ENCODE data around the gene IP6K1. TPM values are rescaled to one million over a fixed set of nuclear protein-coding genes. Genes with fewer than 3 reads are reported as not detected.

The IP6K1 gene
- total RNA-seq, 1 experiment from 2014 or later: 30.6 TPM

GRCh38 chr3:49793486-49794085, 7.2 kb upstream of the IP6K1 start:
- Histone ChIP-seq H3K4me2 (ENCODE audit: low read length) (no peak overlapping the region), H4K20me1 (ENCODE audit: insufficient read depth) (no peaks in the 10 kb centered on the region), H3K36me3 (ENCODE audit: control insufficient read depth in 1 of 2, insufficient read depth in 2 of 2, low read length in 2 of 2) (no peaks in the 10 kb centered on the region), H3K4me1 (ENCODE audit: control insufficient read depth in 1 of 2, insufficient read depth in 2 of 2, low read length in 2 of 2) (peaks cover 0 to 1% of the 10 kb centered on the region in 2 experiments; a peak in 1 of 4 replicates), H3K9me3 (ENCODE audit: control insufficient read depth in 1 of 2, insufficient read depth in 1 of 2, low read depth in 1 of 2, low read length in 2 of 2) (no peaks in the 10 kb centered on the region), H3K9me2 (ENCODE audit: insufficient read depth) (no peaks in the 10 kb centered on the region), H3K4me3 (replicated peaks in 1 of 2; ENCODE audit: low read depth in 1 of 2, low read length in 2 of 2) (no peak overlapping the region), H3K79me2 (ENCODE audit: insufficient read depth, low read length) (no peaks in the 10 kb centered on the region), H2AFZ (ENCODE audit: low read depth, low read length, poor library complexity, severe bottlenecking) (no peak overlapping the region), H3K9ac (ENCODE audit: low read length) (no peak overlapping the region), H3K27ac (ENCODE audit: low read depth, low read length) (no peak overlapping the region), H3K27me3 (ENCODE audit: insufficient read depth, low read length) (no peaks in the 10 kb centered on the region)
- ChIA-PET CTCF (no interaction called here), POLR2A (no interaction called here), RAD21 (ENCODE audit: low non-redundant PET in 1 of 2, low total read pairs in 2 of 2, uncharacterized antibody in 2 of 2, unreplicated experiment in 2 of 2) (no interaction called here)
- no TSS peak for BruUV-seq (replicated peaks)
- intact Hi-C loops (cut with micrococcal nuclease): no loop called here
- DNase-seq (ENCODE audit: low read depth, low spot score): no peak
- TF ChIP-seq CBX3 (IDR thresholded peaks at IDR 0.05; ENCODE audit: low read depth): no peak
- no peak for TF ChIP-seq ZNF274 (IDR thresholded peaks at IDR 0.05; ENCODE audit: low read depth, low read length)
- TF ChIP-seq, protein P1, sequence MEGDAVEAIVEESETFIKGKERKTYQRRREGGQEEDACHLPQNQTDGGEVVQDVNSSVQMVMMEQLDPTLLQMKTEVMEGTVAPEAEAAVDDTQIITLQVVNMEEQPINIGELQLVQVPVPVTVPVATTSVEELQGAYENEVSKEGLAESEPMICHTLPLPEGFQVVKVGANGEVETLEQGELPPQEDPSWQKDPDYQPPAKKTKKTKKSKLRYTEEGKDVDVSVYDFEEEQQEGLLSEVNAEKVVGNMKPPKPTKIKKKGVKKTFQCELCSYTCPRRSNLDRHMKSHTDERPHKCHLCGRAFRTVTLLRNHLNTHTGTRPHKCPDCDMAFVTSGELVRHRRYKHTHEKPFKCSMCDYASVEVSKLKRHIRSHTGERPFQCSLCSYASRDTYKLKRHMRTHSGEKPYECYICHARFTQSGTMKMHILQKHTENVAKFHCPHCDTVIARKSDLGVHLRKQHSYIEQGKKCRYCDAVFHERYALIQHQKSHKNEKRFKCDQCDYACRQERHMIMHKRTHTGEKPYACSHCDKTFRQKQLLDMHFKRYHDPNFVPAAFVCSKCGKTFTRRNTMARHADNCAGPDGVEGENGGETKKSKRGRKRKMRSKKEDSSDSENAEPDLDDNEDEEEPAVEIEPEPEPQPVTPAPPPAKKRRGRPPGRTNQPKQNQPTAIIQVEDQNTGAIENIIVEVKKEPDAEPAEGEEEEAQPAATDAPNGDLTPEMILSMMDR (IDR thresholded peaks at IDR 0.05 in 2 of 3, conservative IDR thresholded peaks at IDR 0.05 in 1 of 3; ENCODE audit: borderline replicate concordance in 1 of 3, insufficient read depth in 1 of 3, low read depth in 2 of 3, low read length in 2 of 3): no peak
- no peak for TF ChIP-seq EZH2 (IDR thresholded peaks at IDR 0.05)
- ATAC-seq: no peak

GRCh38 chr3:49792371-49793150, 6.2 kb upstream of the IP6K1 start:
- DNase-seq (ENCODE audit: low read depth, low spot score) (no peak), ATAC-seq (no peak)
- no peaks in the 10 kb centered on the region for H3K9me3 ChIP-seq (ENCODE audit: control insufficient read depth in 1 of 2, insufficient read depth in 1 of 2, low read depth in 1 of 2, low read length in 2 of 2)
- ChIA-PET CTCF (no interaction called here), POLR2A (no interaction called here), RAD21 (ENCODE audit: low non-redundant PET in 1 of 2, low total read pairs in 2 of 2, uncharacterized antibody in 2 of 2, unreplicated experiment in 2 of 2) (no interaction called here)
- H3K9me2 ChIP-seq (ENCODE audit: insufficient read depth): no peaks in the 10 kb centered on the region
- no peak overlapping the region for H3K9ac ChIP-seq (ENCODE audit: low read length)
- H3K27me3 ChIP-seq (ENCODE audit: insufficient read depth, low read length): no peaks in the 10 kb centered on the region
- H3K79me2 ChIP-seq (ENCODE audit: insufficient read depth, low read length): no peaks in the 10 kb centered on the region
- H3K4me2 ChIP-seq (ENCODE audit: low read length): no peak overlapping the region
- no TSS peak for BruUV-seq (replicated peaks)
- no peaks in the 10 kb centered on the region for H4K20me1 ChIP-seq (ENCODE audit: insufficient read depth)
- H3K36me3 ChIP-seq (ENCODE audit: control insufficient read depth in 1 of 2, insufficient read depth in 2 of 2, low read length in 2 of 2): no peaks in the 10 kb centered on the region
- intact Hi-C loops (cut with micrococcal nuclease): no loop called here
- no peak overlapping the region for H3K27ac ChIP-seq (ENCODE audit: low read depth, low read length)
- no peak overlapping the region for H2AFZ ChIP-seq (ENCODE audit: low read depth, low read length, poor library complexity, severe bottlenecking)
- no peaks in the 10 kb centered on the region for H3K4me1 ChIP-seq (ENCODE audit: control insufficient read depth in 1 of 2, insufficient read depth in 2 of 2, low read length in 2 of 2)
- H3K4me3 ChIP-seq (replicated peaks in 1 of 2; ENCODE audit: low read depth in 1 of 2, low read length in 2 of 2): no peak overlapping the region
- TF ChIP-seq CEBPB (IDR thresholded peaks at IDR 0.05; ENCODE audit: low read depth) (no peak), EZH2phosphoT487 (IDR thresholded peaks at IDR 0.05; ENCODE audit: borderline replicate concordance) (no peak)
- TF ChIP-seq, protein P2, sequence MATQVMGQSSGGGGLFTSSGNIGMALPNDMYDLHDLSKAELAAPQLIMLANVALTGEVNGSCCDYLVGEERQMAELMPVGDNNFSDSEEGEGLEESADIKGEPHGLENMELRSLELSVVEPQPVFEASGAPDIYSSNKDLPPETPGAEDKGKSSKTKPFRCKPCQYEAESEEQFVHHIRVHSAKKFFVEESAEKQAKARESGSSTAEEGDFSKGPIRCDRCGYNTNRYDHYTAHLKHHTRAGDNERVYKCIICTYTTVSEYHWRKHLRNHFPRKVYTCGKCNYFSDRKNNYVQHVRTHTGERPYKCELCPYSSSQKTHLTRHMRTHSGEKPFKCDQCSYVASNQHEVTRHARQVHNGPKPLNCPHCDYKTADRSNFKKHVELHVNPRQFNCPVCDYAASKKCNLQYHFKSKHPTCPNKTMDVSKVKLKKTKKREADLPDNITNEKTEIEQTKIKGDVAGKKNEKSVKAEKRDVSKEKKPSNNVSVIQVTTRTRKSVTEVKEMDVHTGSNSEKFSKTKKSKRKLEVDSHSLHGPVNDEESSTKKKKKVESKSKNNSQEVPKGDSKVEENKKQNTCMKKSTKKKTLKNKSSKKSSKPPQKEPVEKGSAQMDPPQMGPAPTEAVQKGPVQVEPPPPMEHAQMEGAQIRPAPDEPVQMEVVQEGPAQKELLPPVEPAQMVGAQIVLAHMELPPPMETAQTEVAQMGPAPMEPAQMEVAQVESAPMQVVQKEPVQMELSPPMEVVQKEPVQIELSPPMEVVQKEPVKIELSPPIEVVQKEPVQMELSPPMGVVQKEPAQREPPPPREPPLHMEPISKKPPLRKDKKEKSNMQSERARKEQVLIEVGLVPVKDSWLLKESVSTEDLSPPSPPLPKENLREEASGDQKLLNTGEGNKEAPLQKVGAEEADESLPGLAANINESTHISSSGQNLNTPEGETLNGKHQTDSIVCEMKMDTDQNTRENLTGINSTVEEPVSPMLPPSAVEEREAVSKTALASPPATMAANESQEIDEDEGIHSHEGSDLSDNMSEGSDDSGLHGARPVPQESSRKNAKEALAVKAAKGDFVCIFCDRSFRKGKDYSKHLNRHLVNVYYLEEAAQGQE (IDR thresholded peaks at IDR 0.05; ENCODE audit: low read depth): no peak
- TF ChIP-seq, protein P1 (IDR thresholded peaks at IDR 0.05 in 2 of 3, conservative IDR thresholded peaks at IDR 0.05 in 1 of 3; ENCODE audit: borderline replicate concordance in 1 of 3, insufficient read depth in 1 of 3, low read depth in 2 of 3, low read length in 2 of 3): no peak
